ENCODE measurements around the gene VGLL4.
"Not testable (repeated sequence)": the region's sequence is repeated elsewhere in the genome, so short reads cannot be mapped to it uniquely, and the experiment has no call there.

Gene VGLL4

GRCh38 chr3:11523572-11524101 is 120.1 kb downstream of the VGLL4 start:
- DNase-seq = no peak

- no peak for DNase-seq
Observed at GRCh38 chr3:11522953-11523571, 120.7 kb downstream of the VGLL4 start.

- DNase-seq = no peak
Observed at GRCh38 chr3:11522398-11522715, 121.4 kb downstream of the VGLL4 start.

- DNase-seq = no peak
Observed at GRCh38 chr3:11521167-11521566, 122.5 kb downstream of the VGLL4 start.

GRCh38 chr3:11517601-11518000 is 126.1 kb downstream of the VGLL4 start:
- no peak for DNase-seq

- DNase-seq = no peak
Observed at GRCh38 chr3:11514191-11514821, 129.4 kb downstream of the VGLL4 start.

GRCh38 chr3:11513817-11514135 is 129.9 kb downstream of the VGLL4 start:
- no peak for DNase-seq

GRCh38 chr3:11513125-11513816 is 130.4 kb downstream of the VGLL4 start:
- DNase-seq = not testable (repeated sequence)

GRCh38 chr3:11511606-11512005 is 132.1 kb downstream of the VGLL4 start:
- DNase-seq = not testable (repeated sequence)

GRCh38 chr3:11510356-11510755 is 133.4 kb downstream of the VGLL4 start:
- DNase-seq = no peak

GRCh38 chr3:11510001-11510340 is 133.7 kb downstream of the VGLL4 start:
- no peak for DNase-seq

- DNase-seq = no peak
Observed at GRCh38 chr3:11509173-11510000, 134.3 kb downstream of the VGLL4 start.

- no peak for DNase-seq
Observed at GRCh38 chr3:11508346-11509172, 135.2 kb downstream of the VGLL4 start.

- no peak for DNase-seq
Observed at GRCh38 chr3:11507719-11508118, 136.0 kb downstream of the VGLL4 start.
